Heart right ventricle (tissue), 16 donors: ENCODE data around the gene MAP3K7. TPM values are rescaled to one million over a fixed set of nuclear protein-coding genes. Genes with fewer than 3 reads are reported as not detected.
A peak's percentile ranks its signal among the peaks of the same experiment; 100 is the strongest.

ENCODE experiments used
- ATAC-seq, 8 donors: fragments of 200-7000 bp; cut with Tn5 transposase; one replicate each; pipeline ENCODE4 v1.9.1; 2020; ENCODE audit warnings: mild to moderate bottlenecking in 8 of 8, moderate library complexity in 8 of 8, moderate number of reproducible peaks in 1 of 8
- DNase-seq, 2 donors: peaks; one replicate each; pipeline ENCODE4 v3.0.0-alpha.2; 2020
- H3K27ac ChIP-seq, 10 donors: fragments of 200-600 bp; sonication (generic) in 2 of 10; one replicate each; pipeline versions ENCODE4 v1.5.0 to v1.8.0; 2020 to 2022; ENCODE audit warnings: mild to moderate bottlenecking in 3 of 10
- H3K27me3 ChIP-seq, 7 donors: fragments of 200-600 bp; one replicate each; pipeline ENCODE4 v1.8.0; 2021 to 2022; ENCODE audit warnings: mild to moderate bottlenecking in 2 of 7
- H3K36me3 ChIP-seq, 9 donors: fragments of 200-600 bp; sonication (generic) in 1 of 9; one replicate each; pipeline versions ENCODE4 v1.5.0 to v1.8.0; 2020 to 2022; ENCODE audit warnings: mild to moderate bottlenecking in 2 of 9
- H3K4me1 ChIP-seq, 9 donors: fragments of 200-600 bp; sonication (generic) in 1 of 9; one replicate each; pipeline versions ENCODE4 v1.5.0 to v1.8.0; 2020 to 2022; ENCODE audit warnings: mild to moderate bottlenecking in 4 of 9
- H3K4me3 ChIP-seq, 10 donors: fragments of 200-600 bp; sonication (generic) in 2 of 10; one replicate each; pipeline versions ENCODE4 v1.5.0 to v1.8.0; 2020 to 2022; ENCODE audit warnings: mild to moderate bottlenecking in 7 of 10, moderate library complexity in 2 of 10
- H3K9me3 ChIP-seq, 11 donors: fragments of 200-600 bp in 10 of 11; sonication (generic) in 2 of 11; one replicate each; pipeline versions ENCODE4 v1.5.0 to v1.8.0; 2013 to 2022; ENCODE audit warnings: mild to moderate bottlenecking in 2 of 11, control low read depth in 1 of 11, moderate library complexity in 1 of 11
- CTCF ChIP-seq, 9 donors: fragments of 200-600 bp; sonication (generic) in 2 of 9; IDR thresholded peaks; one replicate each; pipeline versions ENCODE4 v1.5.0 to v1.8.0; 2021 to 2022; ENCODE audit warnings: antibody characterized with exemption in 9 of 9, mild to moderate bottlenecking in 5 of 9, moderate library complexity in 1 of 9
- WGBS, 2 donors: extraction: QIAGEN DNeasy Blood & Tissue Kit; methylation state at CpG; one replicate each; pipeline ENCODE4 v1.1.7; 2013; ENCODE audit warnings: inconsistent platforms in 1 of 2; 5-methylcytosine and 5-hydroxymethylcytosine counted together
- intact Hi-C, 10 donors: fragments of 100-400 bp; cut with DNase I; formaldehyde crosslinking; loops; one replicate each; pipeline versions ENCODE4 v1.11.1 to v1.14.2; 2022
- polyA plus RNA-seq, 2 donors: library from polyadenylated mRNA; stranded (reverse); fragments of 200-250 nt; gene quantifications; one replicate each; pipeline ENCODE4 v1.2.3, GENCODE V29; 2013
- total RNA-seq, 10 donors: library from RNA; stranded (reverse); fragmentation: NEBNext Ultra II Directional in 3 of 10; extraction: Animal tissue kit (Norgen Biotek cat#: 25700) in 3 of 10; gene quantifications; one replicate each; pipeline versions ENCODE4 v1.2.1 to v1.2.4, GENCODE V29; 2021 to 2023
- donor health status: Arrhythmogenic right ventricular cardiomyopathy.
- donor health status: ischemic (EF 13 %, LVEDD 7.1; RV severe dilation, severe dysfunction).
- donor health status: healthy with polysubstance abuse.
- donor health status: DM: no; HTN: yes; CAD: no.
- donor health status: DM: no; HTN: no; CAD: no.
- donor health status: ischemic (EF 25% LVEDD 6.9; RV normal size, moderate dysfunction).
- donor health status: ischemic (EF 25% LVEDD 5.7; RV mildly dilated, moderate dysfunction).
- donor health status: healthy.
- donor health status: DM: yes; HTN: yes; CAD: no.
- donor health status: Ischemic cardiomyopathy.
- donor health status: ischemic (EF 35%, LVEDD 5.7; RV mildly dilated, moderate dysfunction).
- donor health status: nonischemic (EF 11% LVEDD 7.7; RV severe dilation, severe dysfunction).
- donor health status: DM: yes; HTN: yes; CAD: no.
- donor health status: PGD.
- donor health status: ischemic (EF 29% LVEDD 5.4; RV normal size, mild dysfunction).
- donor health status: nonischemic (EF 23%, LVEDD 6.1; RV moderate dilation, normal function).

The MAP3K7 gene
- total and polyA plus RNA-seq, 12 donors: 7.5 to 29.3 (median 20.1) TPM

- Histone ChIP-seq H3K4me1 (peaks cover 0 to 7% (median 2%) of the 10 kb centered on the region in 9 donors), H3K27me3 (no peaks in the 10 kb centered on the region), H3K4me3 (no peak overlapping the region), H3K9me3 (no peaks in the 10 kb centered on the region), H3K27ac (no peak overlapping the region), H3K36me3 (peaks cover 0 to 98% (median 29%) of the 10 kb centered on the region in 9 donors)
- TF ChIP-seq CTCF (IDR thresholded peaks at IDR 0.05): no peak
- intact Hi-C loops: no loop called here
- DNase-seq (no peak), ATAC-seq (no peak)
Measured at GRCh38 chr6:90544081-90544480, 42.8 kb downstream of the MAP3K7 start.

GRCh38 chr6:90541221-90541620 is 45.7 kb downstream of the MAP3K7 start:
- TF ChIP-seq CTCF (IDR thresholded peaks at IDR 0.05): no peak
- DNase-seq: no peak
- peaks cover 5 to 31% (median 20%) of the 10 kb centered on the region in 9 donors for H3K4me1 ChIP-seq
- H3K27ac ChIP-seq: no peak overlapping the region
- H3K36me3 ChIP-seq: peaks cover 0 to 75% (median 23%) of the 10 kb centered on the region in 9 donors
- H3K27me3 ChIP-seq: no peaks in the 10 kb centered on the region
- intact Hi-C loops: no loop called here
- no peak for ATAC-seq
- WGBS, 2 donors: 94 to 95% methylated on average over 3 of the region's 3 CpGs
- H3K4me3 ChIP-seq: no peak overlapping the region
- H3K9me3 ChIP-seq: no peaks in the 10 kb centered on the region

GRCh38 chr6:90538278-90539046 is 48.4 kb downstream of the MAP3K7 start:
- WGBS, 2 donors: 17 to 25% methylated on average over 4 of the region's 4 CpGs
- TF ChIP-seq CTCF (IDR thresholded peaks at IDR 0.05): no peak
- intact Hi-C loops: no loop called here
- ATAC-seq: peak in 2 of 8 donors; percentile 53 to 57
- Histone ChIP-seq H3K4me3 (no peak overlapping the region), H3K27ac (peak overlapping the region in 6 of 10 donors; percentile 21 to 86 (median 58)), H3K36me3 (peaks cover 0 to 75% (median 4%) of the 10 kb centered on the region in 9 donors), H3K9me3 (no peaks in the 10 kb centered on the region), H3K27me3 (no peaks in the 10 kb centered on the region), H3K4me1 (peaks cover 5 to 38% (median 20%) of the 10 kb centered on the region in 9 donors)
- no peak for DNase-seq

- 22 to 25% methylated on average over 3 of the region's 3 CpGs for WGBS, 2 donors
- peaks cover 5 to 38% (median 20%) of the 10 kb centered on the region in 9 donors for H3K4me1 ChIP-seq
- H3K9me3 ChIP-seq: no peaks in the 10 kb centered on the region
- no peak for DNase-seq
- H3K27ac ChIP-seq: peak overlapping the region in 6 of 10 donors; percentile 21 to 86 (median 62)
- H3K4me3 ChIP-seq: no peak overlapping the region
- TF ChIP-seq CTCF (IDR thresholded peaks at IDR 0.05): no peak
- peaks cover 0 to 75% (median 4%) of the 10 kb centered on the region in 9 donors for H3K36me3 ChIP-seq
- intact Hi-C loops: no loop called here
- ATAC-seq: peak; percentile 71 to 87 (median 84)
- H3K27me3 ChIP-seq: no peaks in the 10 kb centered on the region
Measured at GRCh38 chr6:90537723-90538258, 49.1 kb downstream of the MAP3K7 start.
